ENCODE results near the gene SPATA7.

The SPATA7 gene

GRCh38 chr14:88481794-88482193 lies 96.3 kb downstream of the SPATA7 start:
- DNase-seq: no peak

DNA sequence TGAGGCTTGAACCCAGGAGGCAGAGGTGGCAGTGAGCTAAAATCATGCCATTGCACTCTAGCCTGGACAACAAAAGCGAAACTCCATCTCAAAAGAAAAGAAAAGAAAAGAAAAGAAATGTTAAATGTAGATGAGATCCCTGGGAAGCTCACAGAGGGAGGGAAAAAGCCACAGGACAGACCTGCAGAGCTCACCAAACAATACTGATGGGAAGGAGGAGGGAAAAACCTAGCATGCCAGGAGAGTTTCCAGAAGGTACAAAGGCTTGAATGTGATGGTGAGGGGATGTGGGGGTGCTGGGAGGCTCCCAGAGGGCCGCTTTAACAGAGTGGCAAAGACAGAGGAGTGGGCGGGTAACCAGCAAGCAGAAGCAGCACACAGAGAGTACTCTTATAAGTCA lies 97.1 kb downstream of the SPATA7 start:
- DNase-seq: no peak
